Measurements from ENCODE around the gene PLXDC2.

The PLXDC2 gene

DNA sequence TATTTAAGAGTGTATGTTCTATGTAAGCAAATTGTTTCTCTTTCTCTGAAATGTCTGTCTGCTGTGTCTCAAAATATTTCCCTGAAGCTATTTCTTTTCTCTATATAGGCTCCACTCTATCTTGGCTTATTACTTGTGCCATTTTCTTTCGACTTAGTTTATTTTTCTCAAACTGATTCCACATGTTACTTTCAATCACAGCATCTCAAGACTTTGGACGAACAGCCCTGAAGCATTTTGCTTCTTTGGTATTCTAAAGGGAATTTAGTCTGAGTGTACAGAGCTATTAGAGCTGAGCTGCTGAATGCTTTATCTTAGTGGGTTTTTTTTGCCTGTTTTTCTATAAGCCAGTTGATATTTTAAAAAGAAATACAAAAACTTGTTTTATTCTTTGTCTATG, 95.7 kb downstream of the PLXDC2 start:
- DNase-seq (ENCODE audit: low spot score), result no peak

DNA sequence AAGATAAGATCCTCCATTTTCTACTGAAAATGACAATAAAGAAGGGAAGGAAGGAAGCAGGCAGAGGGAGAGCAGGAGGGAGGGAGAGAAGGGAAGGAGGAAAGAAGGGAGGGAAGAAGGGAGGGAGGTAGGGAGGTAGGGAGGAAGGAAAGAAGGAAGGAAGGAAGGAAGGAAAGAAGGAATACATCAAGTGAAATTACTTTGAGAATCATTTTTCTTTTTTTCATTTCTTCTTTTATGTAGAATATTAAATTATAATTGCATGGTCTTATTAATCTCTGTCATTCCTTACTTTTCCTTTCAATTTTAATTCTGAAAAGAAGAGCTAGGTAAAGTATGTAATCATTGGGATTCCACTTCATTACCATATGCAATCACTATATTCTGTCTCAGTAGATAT, 97.8 kb downstream of the PLXDC2 start:
- no peak for DNase-seq (ENCODE audit: low spot score)

- no peak for DNase-seq (ENCODE audit: low spot score)
Observed at GRCh38 chr10:19915125-19915524, 98.9 kb downstream of the PLXDC2 start.

DNA sequence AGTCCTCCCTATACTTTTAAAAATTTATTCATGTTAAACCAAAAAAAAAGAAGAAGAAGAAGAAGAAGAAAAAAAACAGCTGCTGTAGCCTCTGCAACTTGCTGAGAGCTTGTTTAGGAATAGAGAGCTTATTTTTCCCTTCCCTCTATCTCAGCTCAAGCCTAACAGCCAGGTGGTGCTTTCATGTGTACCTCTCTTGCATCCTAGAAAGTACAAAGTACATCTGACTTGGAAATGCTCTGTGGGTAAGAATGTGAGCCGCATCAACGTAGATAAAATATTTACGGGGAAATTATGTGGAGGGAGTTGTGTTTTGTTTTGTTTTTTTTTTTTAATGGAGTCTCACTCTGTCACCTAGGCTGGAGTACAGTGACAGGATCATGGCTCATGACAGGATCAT, 99.6 kb downstream of the PLXDC2 start:
- DNase-seq (ENCODE audit: low spot score), result no peak

GRCh38 chr10:19917751-19918478, 101.7 kb downstream of the PLXDC2 start:
- no peak for DNase-seq (ENCODE audit: low spot score)

DNA sequence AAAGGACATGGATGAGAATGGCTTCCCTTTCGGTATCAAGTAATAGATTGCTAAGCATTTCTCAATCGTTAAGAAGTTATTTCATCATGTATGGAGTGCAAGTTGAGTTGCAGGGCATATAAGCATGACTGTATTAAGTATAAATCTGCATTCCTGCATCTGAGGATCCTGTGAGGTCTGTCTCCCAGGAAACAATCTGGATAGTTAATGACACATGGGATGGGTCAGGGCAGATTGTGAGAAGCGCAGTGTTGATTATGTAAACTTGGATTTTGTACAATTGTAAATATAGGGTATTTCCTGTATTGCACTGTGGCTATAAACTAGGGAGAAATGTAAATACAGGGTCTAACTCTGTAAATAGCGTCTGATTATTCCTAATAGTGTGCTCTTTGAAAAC, 102.6 kb downstream of the PLXDC2 start:
- DNase-seq (ENCODE audit: low spot score), result no peak

DNA sequence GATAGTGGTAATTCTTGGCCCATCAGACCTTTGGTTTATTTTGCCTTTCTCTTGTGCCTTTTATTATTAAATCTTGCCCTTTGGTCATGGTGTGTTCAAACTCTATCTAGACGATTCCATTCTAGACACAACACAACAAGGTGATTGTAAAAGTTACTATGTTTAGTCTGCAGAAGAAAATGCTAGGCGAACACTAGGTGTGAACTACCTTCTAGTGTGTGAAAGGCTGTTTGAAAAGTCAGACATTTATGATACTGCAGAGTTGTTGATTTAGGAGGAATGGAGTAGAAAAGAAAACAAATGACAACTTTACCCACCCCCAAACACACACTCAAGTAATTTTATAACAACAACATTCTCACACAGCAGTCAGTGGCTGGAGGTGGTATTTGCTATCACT, 103.4 kb downstream of the PLXDC2 start:
- DNase-seq (ENCODE audit: low spot score), result no peak

DNA sequence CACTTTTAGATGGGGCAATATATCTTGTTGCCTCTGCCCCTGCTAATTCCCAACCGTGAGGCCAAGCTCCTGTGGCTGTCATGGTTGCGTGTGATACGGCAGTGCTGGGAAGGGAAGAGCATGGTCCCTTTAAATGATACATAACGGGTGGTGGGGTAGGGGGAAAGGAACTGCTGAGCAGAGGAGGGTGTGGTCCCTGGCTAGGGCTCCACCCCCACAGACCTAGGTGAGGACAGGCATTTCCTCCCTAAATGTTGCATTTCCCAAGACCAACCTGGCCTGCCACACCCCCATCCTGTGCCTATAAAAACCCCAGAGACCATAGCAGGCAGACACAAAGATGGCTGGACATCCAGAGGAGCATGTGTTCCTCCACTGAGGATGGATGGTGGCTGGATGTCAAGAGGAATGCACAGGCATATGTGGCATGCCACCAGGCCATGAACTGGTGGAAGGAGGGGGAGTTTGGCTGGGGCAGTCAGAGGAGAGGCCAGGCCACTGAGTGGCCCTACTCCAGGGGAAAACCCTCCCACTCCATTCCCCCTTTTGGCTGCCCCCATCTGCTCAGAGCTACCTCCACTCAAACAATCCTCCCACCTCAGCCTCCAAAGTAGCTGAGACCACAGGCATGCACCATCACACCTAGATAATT, 104.0 kb downstream of the PLXDC2 start:
- DNase-seq (ENCODE audit: low spot score), result no peak

- DNase-seq (ENCODE audit: low spot score), result no peak
Observed at GRCh38 chr10:19921300-19922140, 105.3 kb downstream of the PLXDC2 start.

DNA sequence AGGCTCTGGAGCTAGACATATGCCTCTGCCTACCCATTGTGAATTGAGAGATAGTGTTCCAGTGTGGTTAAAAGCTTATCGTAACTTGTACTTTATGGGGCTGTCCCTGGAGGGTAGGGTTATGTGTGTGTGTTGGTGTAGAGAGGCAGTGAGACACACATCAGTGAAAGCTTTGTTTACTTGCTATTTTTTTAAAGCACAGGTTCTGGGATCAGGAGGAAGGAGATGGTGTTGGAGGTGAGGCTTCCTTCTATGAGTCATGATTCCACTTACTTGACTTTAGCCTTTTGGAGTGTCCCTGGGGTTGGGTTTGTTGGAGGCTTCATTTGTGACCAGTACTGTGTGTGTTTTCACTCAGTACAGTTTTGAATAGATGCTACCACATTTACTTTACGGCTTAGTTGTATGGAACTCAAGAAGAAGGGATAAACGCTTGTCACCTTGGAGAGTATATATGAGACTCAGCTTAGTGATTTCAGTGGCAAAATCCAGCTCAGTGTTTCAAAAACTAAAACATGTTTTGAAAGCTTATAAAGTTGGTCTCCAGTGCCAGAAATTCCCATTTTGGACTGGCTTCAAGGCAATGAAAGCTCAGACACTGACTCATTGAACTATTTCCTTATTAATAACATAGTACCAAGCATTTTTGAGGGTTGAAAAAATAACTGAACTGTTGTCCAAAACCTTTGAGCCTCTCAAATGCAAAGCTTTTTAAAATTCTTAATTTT, 106.2 kb downstream of the PLXDC2 start:
- DNase-seq (ENCODE audit: low spot score), result no peak

GRCh38 chr10:19925064-19925463, 108.8 kb downstream of the PLXDC2 start:
- DNase-seq (ENCODE audit: low spot score), result no peak

DNA sequence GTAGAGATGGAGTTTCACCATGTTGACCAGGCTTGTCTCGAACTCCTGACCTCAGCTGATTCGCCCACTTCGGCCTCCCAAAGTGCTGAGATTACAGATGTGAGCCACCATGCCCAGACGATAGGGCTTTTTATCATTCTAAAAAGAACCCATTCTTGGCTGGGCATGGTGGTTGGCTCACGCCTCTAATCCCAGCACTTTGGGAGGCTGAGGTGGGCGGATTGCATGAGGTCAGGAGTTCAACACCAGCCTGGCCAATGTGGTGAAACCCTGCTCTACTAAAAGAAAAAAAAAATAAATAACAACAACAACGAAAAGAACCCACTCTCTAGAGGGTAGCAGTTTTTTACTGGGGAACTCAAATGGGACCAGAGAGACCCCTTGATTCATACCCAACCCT, 112.7 kb downstream of the PLXDC2 start:
- DNase-seq (ENCODE audit: low spot score), result no peak

DNA sequence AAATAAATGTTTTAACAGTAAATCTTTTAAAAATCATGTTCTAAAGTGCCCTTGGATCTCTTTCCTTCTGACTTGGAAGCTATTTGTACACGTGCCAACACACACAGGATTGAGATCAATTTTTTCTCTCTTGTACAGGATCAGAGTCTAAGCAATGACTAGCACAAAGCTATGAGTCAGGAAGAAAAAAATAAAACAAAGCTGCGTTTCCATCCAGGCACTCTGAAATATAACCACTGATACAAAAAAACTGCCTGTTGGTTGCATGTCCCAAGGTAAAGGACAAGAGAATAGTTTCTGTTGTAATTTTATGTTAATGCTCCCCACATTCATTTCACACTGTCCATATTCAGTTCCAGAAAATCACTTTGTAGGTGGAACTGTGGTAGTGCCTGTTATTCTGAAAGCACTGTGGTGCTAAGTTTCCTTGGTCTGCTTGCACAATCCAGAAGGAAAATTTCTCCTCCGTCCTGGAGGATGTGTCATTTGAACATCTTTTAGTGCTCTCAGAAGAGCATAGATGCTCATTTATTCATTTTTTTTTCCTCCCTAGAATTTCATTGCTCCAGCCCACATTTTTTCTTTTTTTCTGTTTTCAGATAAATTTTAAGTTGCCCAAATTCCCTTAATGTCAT, 113.4 kb downstream of the PLXDC2 start:
- no peak for DNase-seq (ENCODE audit: low spot score)

DNA sequence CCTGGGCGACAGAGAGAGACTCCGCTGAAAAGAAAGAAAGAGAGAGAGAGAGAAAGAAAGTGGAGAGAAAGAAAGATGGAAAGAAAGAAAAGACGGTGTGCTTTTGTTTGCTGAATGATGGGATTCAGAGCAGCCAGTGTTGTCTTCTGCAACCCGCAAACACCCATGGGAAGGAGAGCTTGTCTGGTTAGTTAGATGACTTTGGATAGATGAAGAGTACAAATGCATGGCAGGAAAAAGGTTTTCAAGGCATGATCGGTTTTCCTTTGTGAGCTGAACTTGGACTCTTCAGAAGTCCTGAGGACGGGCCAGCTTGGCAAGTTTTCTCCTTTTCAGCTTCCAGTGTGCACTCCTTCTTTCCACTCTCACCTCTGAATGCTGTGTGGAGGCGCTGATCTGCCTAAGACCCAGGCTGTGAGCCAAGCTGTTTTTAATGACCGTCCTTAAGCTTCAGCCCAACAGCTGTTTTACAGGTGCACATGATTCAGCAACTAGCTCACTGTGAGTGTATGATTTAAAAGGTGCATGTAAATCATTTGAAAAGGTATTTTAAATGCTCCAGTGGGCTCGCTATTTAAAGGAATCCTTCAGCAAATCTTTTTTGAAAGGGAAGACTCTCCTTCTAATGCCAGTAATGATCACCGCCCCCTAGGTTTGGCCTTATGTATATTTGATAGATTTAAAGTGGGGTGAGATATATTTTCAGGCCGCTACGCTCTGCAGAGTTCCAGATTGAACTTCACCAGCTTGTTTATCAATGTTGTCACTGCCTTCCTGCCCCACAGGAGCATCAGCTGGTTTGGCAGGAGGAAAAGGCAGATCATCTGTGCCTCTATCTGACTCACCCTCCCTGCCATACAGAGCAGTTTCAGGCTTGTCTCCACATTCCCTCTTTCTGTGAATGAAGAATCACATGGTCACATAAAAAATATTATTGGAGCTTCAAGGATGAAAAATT, 115.0 kb downstream of the PLXDC2 start:
- no peak for DNase-seq (ENCODE audit: low spot score)

GRCh38 chr10:19931894-19932590, 115.8 kb downstream of the PLXDC2 start:
- DNase-seq (ENCODE audit: low spot score), result no peak

- DNase-seq (ENCODE audit: low spot score), result no peak
Observed at GRCh38 chr10:19932806-19933371, 116.7 kb downstream of the PLXDC2 start.

DNA sequence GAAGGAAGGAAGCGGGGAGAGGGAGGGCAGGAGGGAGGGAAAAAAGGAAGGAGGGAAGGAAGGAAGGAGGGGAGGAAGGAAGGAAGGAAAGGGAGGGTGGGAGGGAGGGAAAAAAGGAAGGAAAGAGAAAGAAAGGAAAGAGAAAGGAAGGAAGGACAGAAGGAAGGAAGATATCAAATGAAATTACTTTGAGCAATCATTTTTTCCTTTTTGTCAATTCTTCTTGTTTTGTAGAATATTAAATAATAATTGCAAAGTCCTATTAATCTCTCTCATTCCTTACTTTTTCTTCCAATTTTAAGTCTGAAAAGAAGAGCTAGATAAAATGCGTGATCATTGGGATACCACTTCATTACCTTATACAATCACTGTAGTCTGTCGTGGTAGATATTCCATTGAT, 117.5 kb downstream of the PLXDC2 start:
- no peak for DNase-seq (ENCODE audit: low spot score)

GRCh38 chr10:19935176-19935575, 118.9 kb downstream of the PLXDC2 start:
- DNase-seq (ENCODE audit: low spot score), result no peak

- DNase-seq (ENCODE audit: low spot score), result no peak
Observed at GRCh38 chr10:19936289-19936688, 120.1 kb downstream of the PLXDC2 start.

- DNase-seq (ENCODE audit: low spot score), result no peak
Observed at GRCh38 chr10:19937989-19938388, 121.8 kb downstream of the PLXDC2 start.

Measured in hematopoietic multipotent progenitor cell treated with erythropoietin and hydrocortisone succinate and interleukin-3 and kit ligand, for 15 days (in vitro differentiated cells).